SK-N-MC (cell line): Measurements from ENCODE around the gene CACNB2.

ENCODE experiments used
- DNase-seq: peaks from one replicate; pipeline ENCODE4 v3.0.0-alpha.2; 2011; ENCODE audit warnings: low read depth, low spot score
- H3K27ac ChIP-seq: fragments of 200-600 bp; sonication (generic); 2 replicates; pipeline ENCODE4 v1.5.1; 2016; ENCODE audit warnings: mixed run types
- H3K36me3 ChIP-seq: fragments of 200-600 bp; sonication (generic); 2 replicates; pipeline ENCODE4 v1.6.1; 2017; ENCODE audit warnings: antibody characterized with exemption, low read length, mixed read lengths; ENCODE audit not compliant: insufficient read depth
- H3K4me3 ChIP-seq: fragments of 200-600 bp; sonication (generic); 2 replicates; pipeline ENCODE4 v1.5.1; 2016
- H3K9ac ChIP-seq: fragments of 200-600 bp; sonication (generic); 2 replicates; pipeline ENCODE4 v1.8.0; 2017; ENCODE audit warnings: mixed run types, mixed read lengths; ENCODE audit not compliant: insufficient read length
- H3K9me3 ChIP-seq: fragments of 200-600 bp; sonication (generic); 2 replicates; pipeline ENCODE4 v1.6.1; 2017; ENCODE audit warnings: low read depth, mild to moderate bottlenecking, antibody characterized with exemption, low read length, moderate library complexity, mixed read lengths
- EZH2 ChIP-seq: fragments of 200-600 bp; sonication (generic); IDR thresholded peaks from one replicate; pipeline ENCODE4 v1.6.1; 2017; ENCODE audit warnings: antibody characterized with exemption
- FOXP2 ChIP-seq: optimal IDR thresholded peaks from 2 replicates; pipeline ENCODE3; 2011; ENCODE audit warnings: mild to moderate bottlenecking, moderate library complexity; ENCODE audit not compliant: insufficient read depth; ENCODE audit errors: extremely low read length, control extremely low read depth
- POLR2AphosphoS5 ChIP-seq: IDR thresholded peaks from 2 replicates; pipeline ENCODE4 v1.6.1; 2012; ENCODE audit warnings: mild to moderate bottlenecking, low read depth, low read length, borderline replicate concordance

CACNB2 gene

DNA sequence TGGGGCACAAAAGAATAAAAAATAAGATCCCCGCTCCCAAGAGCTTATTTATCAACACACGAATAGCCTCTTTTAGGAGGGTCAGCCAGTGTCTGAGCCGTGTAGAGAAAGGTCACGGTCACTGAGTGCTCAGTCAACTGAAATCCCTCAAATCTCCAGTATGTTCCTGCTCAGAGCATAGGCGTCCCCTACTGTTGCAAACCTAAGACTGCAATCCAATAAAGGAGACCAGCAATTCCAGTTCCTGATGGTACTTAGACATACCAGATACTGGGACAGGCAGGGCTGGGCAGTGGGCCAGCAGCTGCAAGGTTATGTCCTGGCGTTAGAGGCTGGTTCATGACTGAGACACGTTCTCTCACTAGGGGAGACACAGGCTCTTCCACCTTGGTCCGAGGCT is 93.6 kb downstream of the CACNB2 start:
- H3K27ac ChIP-seq: no peak overlapping the region
- no peaks in the 10 kb centered on the region for H3K36me3 ChIP-seq
- no peak for TF ChIP-seq POLR2AphosphoS5
- no peak for TF ChIP-seq EZH2
- no peak for TF ChIP-seq FOXP2
- no peaks in the 10 kb centered on the region for H3K9me3 ChIP-seq
- no peak for DNase-seq
- H3K9ac ChIP-seq: no peak overlapping the region
- H3K4me3 ChIP-seq: no peak overlapping the region

DNA sequence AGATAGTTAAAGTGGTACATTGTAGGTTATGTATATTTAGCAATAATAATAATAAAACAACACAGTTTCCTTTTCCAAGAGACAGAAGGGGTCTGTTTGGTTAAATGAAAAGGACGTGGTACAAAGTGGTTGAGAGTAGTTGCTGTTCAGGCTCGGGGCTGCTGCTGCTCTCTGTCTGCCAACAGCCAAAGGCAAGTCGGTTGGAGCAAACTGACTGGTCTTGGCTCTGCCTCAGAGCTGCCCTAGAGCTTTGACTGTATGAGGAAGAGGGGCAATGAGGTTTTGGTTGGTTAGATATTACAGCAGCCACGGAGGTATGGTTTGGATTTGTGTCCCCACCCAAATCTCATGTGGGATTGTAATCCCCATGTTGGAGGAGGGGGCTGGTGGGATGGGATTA is 95.3 kb downstream of the CACNB2 start:
- no peaks in the 10 kb centered on the region for H3K9me3 ChIP-seq
- no peak overlapping the region for H3K9ac ChIP-seq
- TF ChIP-seq POLR2AphosphoS5: no peak
- no peak for TF ChIP-seq FOXP2
- TF ChIP-seq EZH2: no peak
- no peak for DNase-seq
- no peak overlapping the region for H3K4me3 ChIP-seq
- H3K36me3 ChIP-seq: no peaks in the 10 kb centered on the region
- H3K27ac ChIP-seq: no peak overlapping the region

DNA sequence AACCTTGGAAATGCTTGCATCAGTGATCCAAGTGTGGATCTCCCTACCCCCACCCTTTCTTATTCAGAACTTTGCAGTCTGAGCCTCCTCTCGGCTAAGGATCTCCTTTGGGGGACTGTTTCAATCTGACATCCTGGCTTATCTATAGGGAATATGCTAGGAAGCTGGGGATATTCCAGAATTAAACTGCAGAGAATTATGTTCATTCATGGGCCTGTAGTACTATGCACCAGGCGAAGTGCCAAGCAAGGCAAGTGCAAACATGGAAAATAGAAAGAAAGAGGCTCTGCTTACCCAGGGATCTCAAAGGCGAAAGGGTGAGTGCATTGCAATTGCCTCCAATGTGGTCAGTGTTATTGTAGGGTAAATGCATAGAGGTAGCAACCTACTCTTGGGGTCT is 96.5 kb downstream of the CACNB2 start:
- DNase-seq: no peak
- no peaks in the 10 kb centered on the region for H3K36me3 ChIP-seq
- H3K9ac ChIP-seq: no peak overlapping the region
- H3K4me3 ChIP-seq: no peak overlapping the region
- TF ChIP-seq POLR2AphosphoS5 (no peak), EZH2 (no peak), FOXP2 (no peak)
- H3K27ac ChIP-seq: no peak overlapping the region
- no peaks in the 10 kb centered on the region for H3K9me3 ChIP-seq

DNA sequence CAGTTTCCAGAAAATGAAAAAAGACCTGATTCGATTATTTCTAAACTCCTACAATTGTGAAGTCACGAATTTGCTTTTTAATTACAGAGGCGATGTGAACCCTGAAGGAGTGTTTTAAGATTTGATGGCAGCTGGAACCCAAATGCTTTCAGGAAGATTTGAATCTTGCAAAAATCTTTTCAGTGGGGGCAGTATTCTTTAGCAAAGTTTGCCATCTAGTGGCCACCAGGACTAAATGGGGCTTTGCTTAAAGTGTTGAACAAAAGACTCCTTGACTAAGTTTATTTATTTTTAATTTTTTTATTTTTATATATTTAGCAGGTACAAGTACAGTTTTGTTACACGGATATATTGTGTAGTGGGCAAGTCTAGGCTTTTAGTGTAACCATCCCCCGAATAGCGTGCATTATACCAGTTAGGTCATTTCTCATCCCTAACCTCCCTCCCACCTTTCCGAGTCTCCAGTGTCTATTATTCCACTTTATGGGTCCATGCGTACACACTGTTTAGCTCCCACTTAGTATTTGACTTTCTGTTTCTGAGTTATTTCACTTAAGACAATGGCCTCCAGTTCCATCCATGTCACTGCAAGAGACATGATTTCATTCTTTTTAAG is 98.8 kb downstream of the CACNB2 start:
- H3K36me3 ChIP-seq: no peaks in the 10 kb centered on the region

DNA sequence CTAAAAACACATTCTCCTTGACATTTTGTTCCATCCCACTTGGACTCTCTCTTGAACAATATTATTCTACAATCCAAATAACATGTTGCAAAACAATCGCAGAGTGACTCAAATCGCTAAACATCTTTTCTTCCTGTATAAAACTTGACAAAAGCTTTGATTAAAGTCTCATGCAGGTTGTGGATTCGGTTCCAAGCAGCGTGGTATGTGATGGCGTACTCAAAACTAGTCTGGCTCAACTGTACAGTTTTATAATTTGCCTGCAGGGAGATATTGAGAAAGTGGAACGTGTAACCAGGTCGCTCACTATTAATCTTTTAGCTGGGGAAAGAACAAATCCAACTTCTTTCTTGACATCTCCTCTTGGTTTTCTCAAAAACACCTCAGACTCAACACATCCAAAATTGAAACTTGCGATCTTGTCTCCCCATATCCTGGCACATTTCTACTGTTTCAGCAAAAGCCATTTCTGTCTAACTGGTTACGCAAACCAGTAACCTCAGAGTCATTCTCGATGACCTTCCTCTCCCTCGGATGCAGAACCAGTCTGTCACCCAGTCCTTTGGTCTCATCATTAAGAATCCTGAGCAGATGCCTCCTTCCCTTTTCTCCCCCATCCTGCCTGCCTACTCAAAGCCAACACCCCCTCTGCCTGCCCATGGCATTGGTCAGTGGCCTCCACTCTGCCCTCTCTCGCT is 100.1 kb downstream of the CACNB2 start:
- Histone ChIP-seq H3K27ac (no peak overlapping the region), H3K36me3 (no peaks in the 10 kb centered on the region), H3K4me3 (no peak overlapping the region), H3K9me3 (no peaks in the 10 kb centered on the region), H3K9ac (no peak overlapping the region)
- TF ChIP-seq EZH2 (no peak), POLR2AphosphoS5 (no peak), FOXP2 (no peak)
- no peak for DNase-seq

More for the DNA sequence above, 98.8 kb downstream of the CACNB2 start:
- Histone ChIP-seq H3K27ac (no peak overlapping the region), H3K9ac (no peak overlapping the region), H3K4me3 (no peak overlapping the region), H3K9me3 (no peaks in the 10 kb centered on the region)
- TF ChIP-seq POLR2AphosphoS5: no peak
- no peak for TF ChIP-seq EZH2
- no peak for TF ChIP-seq FOXP2
- DNase-seq: no peak

DNA sequence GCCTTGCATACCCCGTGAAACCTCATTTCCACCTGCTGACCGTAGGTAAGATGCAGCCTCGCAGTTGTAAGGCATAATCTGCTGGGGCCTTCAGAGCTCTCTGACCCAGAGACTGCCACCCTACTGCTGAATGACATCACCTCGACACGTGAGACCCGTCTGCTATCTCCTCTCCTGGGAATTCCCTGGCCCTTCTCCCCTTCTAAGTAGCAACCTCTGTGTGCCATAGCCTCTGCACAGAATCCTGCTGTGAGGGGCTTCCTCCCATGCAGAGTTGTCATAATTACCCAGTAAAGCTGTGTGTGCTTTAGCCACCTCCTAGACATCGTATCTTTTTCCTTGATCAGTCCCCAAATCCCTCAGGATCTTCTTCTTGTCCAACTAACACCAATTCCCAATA is 106.7 kb downstream of the CACNB2 start:
- no peak overlapping the region for H3K4me3 ChIP-seq
- no peak overlapping the region for H3K27ac ChIP-seq
- no peaks in the 10 kb centered on the region for H3K9me3 ChIP-seq
- TF ChIP-seq EZH2 (no peak), POLR2AphosphoS5 (no peak), FOXP2 (no peak)
- DNase-seq: no peak
- no peak overlapping the region for H3K9ac ChIP-seq
- H3K36me3 ChIP-seq: no peaks in the 10 kb centered on the region

DNA sequence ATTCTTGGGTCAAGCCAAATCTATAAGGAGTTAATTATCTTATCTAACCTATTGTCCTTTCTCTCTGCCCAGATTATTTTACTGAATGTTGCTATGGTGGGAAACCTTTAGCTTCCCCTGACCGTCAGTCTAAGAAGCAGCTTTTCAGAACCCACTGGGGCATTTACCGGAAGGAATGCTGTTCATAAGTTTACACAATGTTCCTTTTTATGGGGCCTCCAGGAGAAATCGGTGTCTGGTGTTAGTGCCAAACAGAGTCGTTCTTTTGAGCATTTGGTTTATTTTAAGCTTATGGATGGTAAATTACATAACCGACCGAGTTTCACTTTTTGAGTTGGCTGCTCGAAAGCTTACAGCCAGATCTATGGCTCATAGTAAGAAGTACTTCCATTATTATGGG is 111.9 kb downstream of the CACNB2 start:
- Histone ChIP-seq H3K27ac (no peak overlapping the region), H3K9me3 (no peaks in the 10 kb centered on the region), H3K9ac (no peak overlapping the region), H3K4me3 (no peak overlapping the region), H3K36me3 (no peaks in the 10 kb centered on the region)
- DNase-seq: no peak
- TF ChIP-seq POLR2AphosphoS5 (no peak), FOXP2 (no peak), EZH2 (no peak)

DNA sequence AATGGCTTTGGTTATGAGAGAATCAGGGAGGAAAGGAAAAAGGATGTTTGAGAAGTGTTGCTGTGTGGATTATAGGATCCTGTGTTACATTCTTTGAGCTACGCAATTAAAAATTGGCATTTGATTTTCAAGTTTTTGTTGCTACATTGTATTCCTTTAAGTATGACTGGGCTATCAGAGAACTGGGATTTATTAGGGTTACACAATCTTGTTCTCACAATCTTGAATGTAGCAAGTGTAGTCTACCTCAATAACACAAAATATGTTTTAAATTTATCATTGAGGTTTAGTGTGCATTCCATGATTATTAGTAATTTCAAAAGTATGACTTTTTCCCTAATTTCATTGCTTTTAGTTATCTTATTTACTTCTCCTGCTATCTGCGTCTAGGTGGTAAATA is 113.9 kb downstream of the CACNB2 start:
- Histone ChIP-seq H3K36me3 (no peaks in the 10 kb centered on the region), H3K27ac (no peak overlapping the region), H3K9ac (no peak overlapping the region), H3K4me3 (no peak overlapping the region), H3K9me3 (no peaks in the 10 kb centered on the region)
- TF ChIP-seq POLR2AphosphoS5 (no peak), EZH2 (no peak), FOXP2 (no peak)
- no peak for DNase-seq

DNA sequence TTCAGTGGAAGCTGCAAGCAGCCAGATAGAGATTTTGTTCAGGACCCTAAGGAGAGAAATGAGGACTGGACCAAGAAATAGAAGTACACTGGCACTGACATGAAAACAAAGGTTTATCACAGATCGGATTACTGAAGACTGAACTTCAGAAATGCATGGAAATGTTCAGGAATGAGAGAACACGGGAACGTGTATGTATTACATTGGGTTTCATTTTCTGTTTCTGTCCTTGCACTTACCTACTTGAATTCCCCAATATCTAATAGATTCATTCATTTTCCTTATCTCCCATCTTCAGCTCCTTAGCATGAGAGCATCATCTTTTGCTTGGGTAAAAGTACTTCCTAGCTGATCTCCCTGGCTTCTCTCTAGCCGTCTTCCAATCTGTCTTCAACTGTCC is 114.5 kb downstream of the CACNB2 start:
- DNase-seq: no peak
- Histone ChIP-seq H3K36me3 (no peaks in the 10 kb centered on the region), H3K4me3 (no peak overlapping the region), H3K27ac (no peak overlapping the region), H3K9me3 (no peaks in the 10 kb centered on the region), H3K9ac (no peak overlapping the region)
- no peak for TF ChIP-seq POLR2AphosphoS5
- no peak for TF ChIP-seq EZH2
- TF ChIP-seq FOXP2: no peak
